Ureter (tissue), 1 donor: Measurements from ENCODE around the gene ZBTB16. TPM values are rescaled to one million over a fixed set of nuclear protein-coding genes. Genes with fewer than 3 reads are reported as not detected.

Experiments used
- DNase-seq: peaks from one replicate; pipeline ENCODE4 v3.0.0-alpha.2; 2020; ENCODE audit warnings: low spot score
- total RNA-seq: library from RNA; stranded (reverse); gene quantifications from one replicate; pipeline ENCODE4 v1.2.4, GENCODE V29; 2023
- donor health status: DM: yes; HTN: yes; CAD: no.

ZBTB16 gene, protein sequence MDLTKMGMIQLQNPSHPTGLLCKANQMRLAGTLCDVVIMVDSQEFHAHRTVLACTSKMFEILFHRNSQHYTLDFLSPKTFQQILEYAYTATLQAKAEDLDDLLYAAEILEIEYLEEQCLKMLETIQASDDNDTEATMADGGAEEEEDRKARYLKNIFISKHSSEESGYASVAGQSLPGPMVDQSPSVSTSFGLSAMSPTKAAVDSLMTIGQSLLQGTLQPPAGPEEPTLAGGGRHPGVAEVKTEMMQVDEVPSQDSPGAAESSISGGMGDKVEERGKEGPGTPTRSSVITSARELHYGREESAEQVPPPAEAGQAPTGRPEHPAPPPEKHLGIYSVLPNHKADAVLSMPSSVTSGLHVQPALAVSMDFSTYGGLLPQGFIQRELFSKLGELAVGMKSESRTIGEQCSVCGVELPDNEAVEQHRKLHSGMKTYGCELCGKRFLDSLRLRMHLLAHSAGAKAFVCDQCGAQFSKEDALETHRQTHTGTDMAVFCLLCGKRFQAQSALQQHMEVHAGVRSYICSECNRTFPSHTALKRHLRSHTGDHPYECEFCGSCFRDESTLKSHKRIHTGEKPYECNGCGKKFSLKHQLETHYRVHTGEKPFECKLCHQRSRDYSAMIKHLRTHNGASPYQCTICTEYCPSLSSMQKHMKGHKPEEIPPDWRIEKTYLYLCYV
- 166 TPM for total RNA-seq

DNA sequence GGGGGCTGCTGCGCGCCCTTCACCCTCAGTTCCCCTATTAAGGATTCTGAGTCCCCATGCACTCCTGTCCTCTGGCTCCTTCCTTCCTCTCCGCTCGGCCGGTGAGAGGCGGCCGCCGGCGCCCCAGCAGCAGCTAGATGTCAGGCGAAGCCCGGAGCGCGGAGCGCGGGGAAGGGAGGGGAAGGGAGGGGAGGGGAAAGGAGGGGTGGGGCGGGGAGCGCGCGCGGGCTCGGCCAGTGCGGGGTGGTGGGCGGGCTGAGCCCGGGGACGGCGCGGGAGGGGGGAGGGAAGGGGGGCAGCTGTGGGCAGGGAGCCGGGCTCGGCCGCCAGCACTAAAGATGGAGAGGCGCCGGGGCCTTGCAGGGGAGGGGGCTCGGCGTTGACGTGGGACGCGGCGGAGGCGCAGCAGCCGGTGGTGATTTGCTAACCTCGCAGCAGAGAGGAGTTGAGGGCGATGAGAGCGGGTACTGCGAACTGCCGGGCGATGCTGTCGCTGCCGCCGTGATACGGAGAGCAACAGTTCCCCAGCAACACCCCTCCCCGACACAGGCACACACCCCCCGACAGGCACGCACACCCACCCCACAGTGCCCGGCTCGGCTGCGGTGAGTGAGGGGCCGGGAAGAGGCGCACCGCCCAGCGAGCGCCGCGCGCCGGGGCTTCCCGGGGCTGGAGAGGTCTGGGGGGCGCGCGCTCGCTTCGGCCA lies at the start of gene ZBTB16:
ZBTB16 (plus strand) TSS at position 434 of the 706 bp plus-strand sequence. CDS start 3,590 bp downstream, outside the sequence.
- DNase-seq, result peak; percentile 91

DNA sequence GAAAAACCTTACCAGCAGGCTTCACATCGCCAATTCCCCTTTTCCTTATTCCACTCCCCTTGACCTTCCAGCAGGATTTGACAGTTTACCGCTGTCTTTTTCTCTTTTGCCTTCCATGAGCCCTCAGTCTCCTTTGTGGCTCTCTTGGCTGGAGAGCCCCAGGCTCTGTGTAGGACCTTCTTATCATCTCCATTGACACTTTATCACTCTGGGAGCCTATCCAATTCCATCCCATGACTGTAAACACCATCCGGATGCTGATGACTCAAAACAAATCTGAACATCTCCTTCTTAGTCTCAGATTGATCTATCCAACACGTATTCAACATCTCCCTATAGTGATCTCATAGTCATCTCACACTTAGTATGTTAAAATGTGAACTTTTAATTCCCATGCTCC lies 48.6 kb upstream of the ZBTB16 start:
- no peak for DNase-seq

DNA sequence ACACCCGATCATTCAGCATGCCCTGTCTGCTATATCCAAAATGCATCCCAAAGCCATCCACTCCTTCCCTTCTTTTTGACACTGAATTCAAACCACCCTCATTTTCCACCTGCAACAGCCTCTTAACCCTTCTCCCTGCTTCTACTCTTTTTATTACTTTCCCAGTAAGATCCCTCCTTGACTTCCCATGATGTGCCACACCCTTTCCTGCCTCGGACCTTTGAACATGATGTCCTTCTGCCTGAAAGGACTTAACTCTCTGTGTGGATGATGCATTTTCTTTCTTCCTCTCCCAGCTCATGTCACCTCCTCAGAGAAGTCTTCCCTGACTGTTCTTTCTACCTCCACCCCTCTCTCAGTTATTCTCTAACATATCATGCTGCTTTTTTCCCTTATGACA lies 48.1 kb upstream of the ZBTB16 start:
- DNase-seq, result no peak

DNA sequence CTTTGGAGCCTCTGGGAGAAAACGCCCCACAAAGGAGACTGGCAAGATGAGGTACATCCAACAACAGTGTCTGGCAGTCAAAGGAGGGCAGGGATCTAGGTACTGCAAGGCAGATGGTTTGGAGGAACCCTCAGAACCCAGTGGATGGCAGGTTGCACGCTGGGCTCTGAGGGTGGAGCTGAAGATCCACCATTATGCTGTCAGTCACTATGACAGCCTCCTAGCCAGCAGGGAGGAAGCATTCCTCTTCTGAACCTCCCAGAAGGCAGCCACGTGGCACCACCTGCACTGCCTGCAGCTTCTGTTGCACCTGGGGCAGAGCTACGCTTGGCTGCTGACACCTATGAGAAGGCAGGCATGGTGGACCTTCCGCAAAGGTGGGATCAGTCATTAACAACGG lies 44.4 kb upstream of the ZBTB16 start:
- no peak for DNase-seq

DNA sequence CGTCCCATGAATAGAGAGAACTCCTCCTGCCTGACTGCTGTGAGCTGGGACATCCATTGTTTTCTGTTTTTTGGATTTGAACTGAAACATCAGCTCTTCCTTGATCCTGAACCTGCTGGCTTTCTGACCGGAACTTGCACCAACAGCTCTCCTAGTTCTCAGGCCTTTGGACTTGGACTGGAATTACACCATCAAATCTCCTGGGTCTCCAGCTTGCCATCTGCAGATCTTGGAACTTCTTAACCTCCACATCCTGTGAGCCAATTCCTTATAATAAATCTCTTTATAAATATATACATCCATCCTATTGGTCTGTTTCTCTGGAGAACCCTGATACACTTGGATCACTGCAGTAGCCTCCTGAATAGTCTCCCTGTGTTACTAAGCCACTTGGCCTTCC lies 42.5 kb upstream of the ZBTB16 start:
- no peak for DNase-seq

DNA sequence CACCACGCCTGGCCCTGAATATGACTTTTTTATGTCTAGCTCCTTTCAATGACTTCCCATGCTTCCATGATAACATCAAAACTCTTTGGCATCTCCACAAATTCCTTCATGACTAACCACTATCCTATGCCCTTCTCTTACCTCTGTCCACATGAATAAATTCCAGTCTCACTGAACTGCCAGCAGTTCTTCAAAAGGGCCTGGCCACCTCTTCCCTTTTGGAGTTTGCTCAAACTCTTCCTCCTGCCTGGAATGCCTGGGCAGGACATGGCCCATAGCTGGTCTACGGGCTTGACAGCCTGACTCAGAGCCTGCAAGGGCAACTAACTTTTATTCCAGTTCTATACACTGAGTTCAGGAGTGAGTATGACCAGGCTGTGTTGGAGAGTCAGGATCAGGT lies 41.8 kb upstream of the ZBTB16 start:
- no peak for DNase-seq

DNA sequence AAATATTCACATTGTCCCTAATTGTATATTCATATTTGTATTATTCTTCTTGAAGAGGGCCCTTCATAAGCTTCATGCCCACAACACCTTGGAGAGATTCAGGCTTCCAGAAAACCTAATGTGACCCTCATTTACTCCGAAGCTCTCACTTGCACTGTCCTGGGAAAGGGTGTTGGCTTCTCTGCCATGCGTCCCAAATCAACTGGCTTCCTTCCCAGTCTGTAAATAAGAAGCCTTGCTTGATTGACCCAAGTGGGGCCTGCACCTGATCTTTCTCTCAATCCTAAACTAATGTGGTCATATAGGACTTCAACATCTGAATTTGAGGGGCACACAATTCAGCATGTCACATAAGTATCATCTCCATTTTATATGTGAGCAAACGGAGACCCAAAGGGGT lies 40.5 kb upstream of the ZBTB16 start:
- no peak for DNase-seq

DNA sequence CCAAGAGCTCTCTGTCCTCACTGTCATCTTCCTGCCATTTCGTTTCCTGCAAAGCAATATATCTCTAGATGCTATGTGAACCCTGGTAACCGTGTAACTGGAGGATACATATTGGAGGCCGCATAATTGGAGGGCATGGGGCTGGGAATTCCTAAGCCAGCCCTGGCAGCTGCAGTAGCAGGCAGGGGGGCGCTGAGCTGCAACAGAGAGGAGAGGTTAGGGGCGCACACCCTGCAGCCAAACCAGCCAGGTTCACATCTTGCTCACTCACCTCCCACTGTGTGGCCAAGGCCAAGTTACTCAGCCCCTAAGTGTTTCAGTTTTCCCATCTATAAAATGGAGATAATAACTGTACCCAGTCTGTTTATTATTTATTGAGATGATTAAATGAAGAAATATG lies 39.9 kb upstream of the ZBTB16 start:
- no peak for DNase-seq

DNA sequence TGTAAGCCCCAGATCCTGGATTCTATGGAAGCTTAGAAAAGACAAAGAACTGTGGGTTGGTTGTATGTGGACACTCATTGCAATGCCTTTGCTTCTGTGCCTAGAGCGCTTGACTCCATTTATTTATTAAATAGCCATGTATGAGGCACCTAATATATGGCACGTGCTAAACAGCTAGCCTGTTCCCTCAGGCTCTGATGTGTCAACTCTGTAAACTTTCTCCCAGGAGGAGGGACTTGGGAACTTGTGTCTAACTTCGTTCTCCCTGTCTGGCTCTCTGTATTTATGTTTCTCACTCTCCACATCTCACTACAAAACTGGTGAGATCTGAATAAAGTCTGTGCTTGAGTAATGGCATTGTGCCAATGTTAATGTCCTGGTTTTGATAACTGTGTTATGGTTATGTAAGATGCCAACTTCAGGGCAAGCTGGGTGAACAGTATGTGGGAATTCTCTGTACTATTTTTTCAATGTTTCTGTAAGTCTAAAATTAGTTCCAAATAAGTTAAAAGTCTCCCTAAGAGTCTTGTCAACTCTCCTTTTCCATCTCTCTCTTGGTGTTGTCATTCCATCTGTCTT lies 34.1 kb upstream of the ZBTB16 start:
- no peak for DNase-seq

DNA sequence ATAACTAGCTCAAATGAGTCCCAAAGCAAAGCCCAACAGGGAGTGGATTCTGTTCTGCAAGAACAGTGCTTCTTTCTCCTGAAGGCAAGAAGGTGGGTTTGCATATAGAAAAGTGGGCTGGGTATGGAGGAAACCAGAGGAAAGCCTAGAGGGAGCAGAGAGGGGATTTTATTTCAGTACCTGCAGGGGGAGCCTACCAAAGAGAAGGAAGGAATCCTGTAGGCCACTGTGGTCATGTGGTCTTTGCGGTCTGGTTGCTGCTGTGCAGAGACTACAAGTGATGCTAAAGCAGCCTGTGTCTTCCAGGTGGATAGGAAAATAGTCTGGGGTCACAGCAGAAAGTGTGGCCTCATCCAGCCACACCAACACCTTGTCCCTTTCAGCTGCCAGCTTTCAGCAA lies 33.2 kb upstream of the ZBTB16 start:
- no peak for DNase-seq

DNA sequence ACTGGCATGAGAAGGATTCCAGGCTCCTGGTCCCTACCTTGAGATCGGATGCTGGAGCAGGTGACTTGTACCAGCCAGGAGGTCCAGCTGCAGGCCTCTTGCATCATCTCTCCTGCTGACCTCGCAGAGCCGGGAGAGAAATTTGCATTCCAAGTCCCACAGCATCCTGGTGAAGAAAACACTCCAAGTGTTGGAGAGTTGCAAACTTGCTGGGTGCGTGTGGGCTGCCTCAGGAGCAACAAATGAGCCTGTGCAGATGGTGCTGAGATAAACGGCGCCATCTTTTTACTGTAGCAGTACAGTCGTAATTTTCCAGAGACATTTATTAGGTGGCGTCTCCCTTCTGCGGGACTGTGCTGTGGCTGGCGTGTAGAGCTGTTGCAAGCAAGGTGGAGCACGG lies 32.1 kb upstream of the ZBTB16 start:
- DNase-seq, result no peak

DNA sequence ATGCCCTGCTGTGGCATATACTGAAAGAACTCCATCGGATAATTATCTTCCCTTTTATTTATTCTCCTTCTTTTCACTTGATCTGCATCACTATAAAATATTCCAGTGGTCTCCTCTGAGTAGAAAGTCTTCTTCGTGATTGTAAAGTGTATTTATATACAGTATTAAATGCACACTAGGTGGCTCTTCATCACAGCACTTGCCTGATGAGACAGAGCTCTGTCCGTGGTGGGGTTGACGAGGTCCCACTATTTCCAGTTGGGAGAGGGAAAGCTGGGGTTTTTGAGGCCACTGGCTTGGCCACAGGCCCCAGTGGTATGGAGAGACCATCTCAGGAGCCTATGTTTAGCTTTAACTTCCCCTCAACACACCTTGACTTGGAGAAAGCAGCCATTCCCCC lies 31.6 kb upstream of the ZBTB16 start:
- no peak for DNase-seq

DNA sequence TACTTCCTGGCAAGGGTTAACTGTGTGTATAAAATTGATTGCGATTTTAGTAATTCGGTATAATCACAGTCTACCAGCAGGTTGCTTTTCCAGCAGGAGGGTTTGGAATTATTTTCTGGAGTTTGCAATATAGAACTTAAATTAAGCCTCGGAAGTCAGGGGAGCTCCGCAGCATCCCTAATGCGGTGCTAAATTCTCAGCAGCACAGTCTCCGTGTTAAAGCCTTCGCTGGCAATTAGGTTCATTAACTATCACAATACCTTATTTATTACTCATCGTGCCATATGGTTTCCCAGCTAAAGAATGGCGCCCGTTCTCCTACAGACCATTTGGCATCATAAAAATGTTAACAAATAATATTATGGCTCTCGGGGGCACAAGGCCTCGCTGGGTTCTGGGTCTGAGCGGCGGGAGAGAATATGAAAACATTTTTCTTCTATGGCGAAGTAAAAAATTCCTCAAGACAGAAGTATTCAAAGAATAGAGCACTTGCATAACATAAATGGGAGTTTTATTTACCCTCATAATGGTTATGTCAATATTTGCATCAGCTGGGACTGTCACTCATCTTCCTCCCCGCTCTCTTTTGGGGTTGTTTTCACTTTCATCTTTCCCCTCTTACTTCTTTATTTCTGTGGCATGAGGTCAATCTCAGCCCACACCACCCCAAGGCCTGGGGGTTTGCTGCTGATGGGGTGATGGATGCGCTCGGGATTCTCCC lies 28.1 kb upstream of the ZBTB16 start:
- DNase-seq, result no peak

DNA sequence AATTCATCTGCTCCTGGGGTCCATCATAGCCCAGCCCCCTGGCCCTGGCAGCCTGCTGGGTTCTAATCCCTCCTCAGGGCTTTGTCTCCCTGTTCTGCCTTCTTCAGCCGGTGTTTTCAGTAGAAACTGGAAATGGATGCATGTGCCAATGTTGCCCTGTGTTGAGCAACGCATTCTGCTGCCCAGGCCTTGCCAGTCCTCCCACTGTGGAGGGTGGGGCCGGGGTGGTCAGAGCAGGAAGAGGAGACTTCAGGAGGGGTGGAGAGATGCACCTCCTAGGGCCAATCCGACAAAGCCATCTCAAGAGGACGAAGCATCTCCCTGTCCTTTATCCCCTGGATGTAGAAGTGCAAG lies 27.6 kb upstream of the ZBTB16 start:
- DNase-seq, result no peak

DNA sequence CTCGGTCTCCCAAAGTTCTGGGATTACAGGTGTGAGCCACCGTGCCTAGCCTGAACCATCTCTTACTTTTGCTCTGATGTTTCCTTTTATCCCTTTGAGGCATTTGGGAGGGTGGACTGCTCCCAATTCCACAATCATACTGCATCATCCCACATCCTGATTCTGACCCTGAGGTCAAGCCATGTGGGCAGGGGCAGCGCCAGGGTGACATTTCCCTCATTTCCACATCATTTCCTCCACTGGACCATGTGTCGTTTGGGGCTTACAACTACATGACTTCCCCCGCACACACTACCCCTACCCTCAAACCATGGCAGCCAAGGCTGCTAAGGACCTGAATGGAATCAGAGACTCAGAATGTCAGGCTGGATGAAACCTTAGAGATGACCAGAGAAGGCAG lies 26.4 kb upstream of the ZBTB16 start:
- no peak for DNase-seq

DNA sequence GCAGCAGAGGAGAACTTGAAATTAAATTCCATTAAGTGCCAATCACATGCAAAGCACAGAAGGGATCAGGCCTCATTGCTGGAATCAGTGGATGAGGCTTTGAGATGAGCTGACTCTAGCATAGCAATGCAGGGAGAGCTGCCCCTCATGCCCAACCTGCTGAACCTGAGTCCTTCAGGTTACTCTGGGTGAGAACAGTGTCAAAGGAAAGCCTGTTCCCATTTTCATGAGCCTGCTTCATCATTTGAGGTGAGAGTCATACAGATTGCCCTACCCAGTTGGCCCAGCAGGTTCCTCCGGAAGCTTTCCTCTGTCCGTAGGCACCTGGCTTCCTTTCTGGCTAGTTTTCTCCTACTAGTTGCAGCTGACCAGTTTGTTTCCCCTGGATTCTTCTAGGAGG lies 25.9 kb upstream of the ZBTB16 start:
- no peak for DNase-seq

DNA sequence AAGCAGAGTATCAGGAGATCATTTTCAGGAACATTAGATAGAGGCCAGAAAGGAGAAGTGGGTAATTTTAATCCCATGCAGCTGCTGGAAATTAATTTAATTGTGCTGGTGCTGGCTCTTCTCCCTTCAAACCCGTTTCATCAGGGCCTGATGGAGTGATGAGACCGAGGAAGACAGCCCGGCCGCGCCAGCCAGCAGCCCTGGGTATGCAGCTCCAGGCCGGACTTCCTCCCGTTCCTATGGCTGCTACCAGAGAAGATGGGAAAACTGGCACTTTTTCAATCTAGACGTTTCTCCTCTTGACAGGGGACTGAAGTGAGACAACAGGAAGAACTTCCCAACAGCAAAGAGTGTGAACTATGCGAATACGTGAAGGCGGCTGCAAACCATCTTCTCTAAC lies 24.6 kb upstream of the ZBTB16 start:
- no peak for DNase-seq

DNA sequence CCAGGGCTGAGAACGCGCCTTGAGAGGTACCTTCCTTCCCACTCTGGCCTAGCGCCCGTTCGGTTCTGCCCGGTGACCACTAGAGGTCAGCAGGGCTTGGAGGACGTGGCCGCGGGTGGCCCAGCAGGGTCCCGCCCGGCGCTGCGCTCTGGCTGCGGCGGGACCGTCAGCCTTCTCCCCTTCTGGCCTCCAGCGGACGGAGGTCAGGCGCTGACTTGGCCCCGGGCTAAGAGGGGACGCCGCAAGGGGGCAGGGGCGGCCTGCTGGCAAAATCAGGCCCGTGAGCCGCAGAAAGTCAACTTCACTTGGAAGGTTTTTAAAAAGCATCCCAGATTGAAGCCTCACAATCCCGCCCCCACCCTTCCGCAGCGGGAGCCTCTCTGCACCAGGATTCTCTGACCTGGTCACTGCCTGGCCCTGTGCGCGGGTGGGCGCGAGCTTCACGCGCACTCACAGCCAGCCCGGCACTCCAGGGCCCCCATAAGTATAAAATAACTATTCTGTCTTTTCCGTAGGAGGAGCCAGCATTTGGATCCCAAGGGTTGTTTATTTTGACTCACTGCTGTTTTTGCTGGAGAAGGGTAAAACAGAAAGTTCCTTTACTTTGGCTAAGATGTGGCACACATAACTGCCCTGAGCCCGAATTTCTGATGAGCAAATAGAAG lies 23.2 kb upstream of the ZBTB16 start:
- peak; percentile 80 for DNase-seq

DNA sequence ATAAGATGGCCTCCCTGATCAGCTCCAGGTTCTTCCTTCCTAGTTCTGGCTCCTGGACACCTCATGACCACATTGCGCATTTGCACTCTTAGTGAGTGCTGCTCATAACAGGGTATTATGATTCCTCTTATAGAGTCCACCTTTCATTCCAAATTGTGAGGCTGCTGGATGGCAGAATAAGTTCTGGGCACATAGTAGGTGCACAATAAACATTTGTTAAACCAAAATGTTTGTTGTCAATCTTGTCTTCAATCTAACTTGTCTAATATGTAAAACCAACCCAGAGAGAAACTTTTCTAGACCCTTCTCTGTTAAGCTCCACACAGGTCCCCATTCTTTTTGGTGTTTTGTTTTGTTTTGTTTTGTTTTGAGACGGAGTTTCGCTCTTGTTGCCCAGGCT lies 22.6 kb upstream of the ZBTB16 start:
- DNase-seq, result no peak

DNA sequence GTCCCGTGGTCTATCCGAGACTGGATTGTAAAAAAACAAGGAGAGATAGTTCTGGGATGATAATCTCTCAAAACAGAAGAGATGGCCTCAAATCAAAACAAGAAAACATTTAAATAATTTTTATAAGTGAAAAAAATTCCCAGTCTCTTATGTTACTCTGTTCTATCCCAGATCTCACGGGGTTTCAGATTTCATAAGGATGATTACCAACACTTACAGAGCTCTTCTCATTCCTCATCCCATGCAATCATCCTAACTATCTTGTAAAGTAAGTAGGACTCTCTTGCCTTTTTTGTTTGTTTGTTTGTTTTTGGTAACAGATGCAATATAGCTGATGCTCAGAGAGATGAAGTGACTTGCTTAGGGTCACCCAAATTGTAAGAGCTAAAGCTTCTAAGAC lies 20.0 kb upstream of the ZBTB16 start:
- no peak for DNase-seq

DNA sequence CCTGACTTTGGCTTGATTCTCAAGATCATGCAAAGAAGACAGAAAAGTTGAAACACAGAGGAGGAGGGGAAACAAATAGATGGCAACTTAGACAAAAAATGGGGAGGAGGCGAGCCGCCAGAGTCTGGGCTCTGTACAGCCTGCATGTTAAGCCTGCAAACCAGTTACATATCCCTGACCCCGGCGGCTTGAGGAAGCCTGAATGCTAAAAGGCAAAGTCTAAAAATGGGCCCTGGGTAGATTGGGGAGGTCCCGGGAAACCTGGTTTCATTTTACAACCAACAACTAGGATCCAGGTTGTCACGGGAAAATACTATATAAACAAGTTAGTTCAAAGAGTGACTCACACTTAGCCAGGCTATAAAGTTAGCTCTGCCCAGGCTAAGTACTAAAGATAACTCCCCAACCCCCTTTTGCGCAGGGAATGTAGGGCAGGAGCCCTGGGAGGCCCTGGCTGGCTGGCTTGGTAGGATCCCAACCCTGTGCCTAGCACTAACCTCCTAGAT lies 18.8 kb upstream of the ZBTB16 start:
- no peak for DNase-seq
